ENCODE data around the gene COPS3.

DNA sequence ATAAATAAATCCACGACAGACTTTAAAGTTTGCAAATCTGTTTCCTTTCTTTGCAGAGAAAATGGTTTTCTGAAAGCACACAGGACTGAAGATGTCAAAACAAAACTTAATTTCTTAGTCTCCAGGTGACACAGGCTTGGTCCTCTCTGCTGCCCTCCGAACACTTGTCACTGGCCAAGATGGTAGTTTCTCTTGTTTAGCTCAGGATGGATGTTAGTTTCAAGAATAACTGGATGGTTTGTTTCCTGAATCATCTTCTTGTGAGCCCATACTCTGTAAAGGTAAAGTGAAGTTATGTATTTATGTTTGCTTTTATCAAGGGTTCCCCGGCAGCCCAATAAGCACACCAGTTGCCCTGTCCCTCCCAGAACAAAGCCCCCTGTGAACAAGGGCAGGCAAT, 34.2 kb downstream of the COPS3 start:
- TF ChIP-seq POLR2A (IDR thresholded peaks at IDR 0.05), result no peak
- TF ChIP-seq, protein P1, sequence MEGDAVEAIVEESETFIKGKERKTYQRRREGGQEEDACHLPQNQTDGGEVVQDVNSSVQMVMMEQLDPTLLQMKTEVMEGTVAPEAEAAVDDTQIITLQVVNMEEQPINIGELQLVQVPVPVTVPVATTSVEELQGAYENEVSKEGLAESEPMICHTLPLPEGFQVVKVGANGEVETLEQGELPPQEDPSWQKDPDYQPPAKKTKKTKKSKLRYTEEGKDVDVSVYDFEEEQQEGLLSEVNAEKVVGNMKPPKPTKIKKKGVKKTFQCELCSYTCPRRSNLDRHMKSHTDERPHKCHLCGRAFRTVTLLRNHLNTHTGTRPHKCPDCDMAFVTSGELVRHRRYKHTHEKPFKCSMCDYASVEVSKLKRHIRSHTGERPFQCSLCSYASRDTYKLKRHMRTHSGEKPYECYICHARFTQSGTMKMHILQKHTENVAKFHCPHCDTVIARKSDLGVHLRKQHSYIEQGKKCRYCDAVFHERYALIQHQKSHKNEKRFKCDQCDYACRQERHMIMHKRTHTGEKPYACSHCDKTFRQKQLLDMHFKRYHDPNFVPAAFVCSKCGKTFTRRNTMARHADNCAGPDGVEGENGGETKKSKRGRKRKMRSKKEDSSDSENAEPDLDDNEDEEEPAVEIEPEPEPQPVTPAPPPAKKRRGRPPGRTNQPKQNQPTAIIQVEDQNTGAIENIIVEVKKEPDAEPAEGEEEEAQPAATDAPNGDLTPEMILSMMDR (IDR thresholded peaks at IDR 0.05), result no peak

Data from ovary (tissue), 3 donors.